Stimulated activated CD8-positive, alpha-beta memory T cell treated with anti-CD3 and anti-CD28 coated beads, Interleukin-12 subunit alpha, Interleukin-12 subunit beta, amount 100 ng/mL, for 1 hour (primary cell): ENCODE results near the gene C1QTNF5.

Source experiments
- DNase-seq: peaks from one replicate; pipeline ENCODE4 v3.0.0-alpha.2; 2020; ENCODE audit warnings: low read depth

Gene C1QTNF5

GRCh38 chr11:119373059-119373920, 32.6 kb upstream of the C1QTNF5 start:
- no peak for DNase-seq

GRCh38 chr11:119372260-119373058, 31.8 kb upstream of the C1QTNF5 start:
- no peak for DNase-seq

- no peak for DNase-seq
Observed at GRCh38 chr11:119371778-119372182, 31.1 kb upstream of the C1QTNF5 start.

- DNase-seq = no peak
Observed at GRCh38 chr11:119371067-119371601, 30.5 kb upstream of the C1QTNF5 start.

- DNase-seq = no peak
Observed at GRCh38 chr11:119370486-119371046, 29.9 kb upstream of the C1QTNF5 start.

- no peak for DNase-seq
Observed at GRCh38 chr11:119369132-119369925, 28.6 kb upstream of the C1QTNF5 start.

GRCh38 chr11:119368121-119369034, 27.7 kb upstream of the C1QTNF5 start:
- DNase-seq = no peak

GRCh38 chr11:119367661-119368120, 27.0 kb upstream of the C1QTNF5 start:
- DNase-seq = no peak

GRCh38 chr11:119366690-119367620, 26.3 kb upstream of the C1QTNF5 start:
- DNase-seq = no peak

GRCh38 chr11:119365071-119365591, 24.4 kb upstream of the C1QTNF5 start:
- DNase-seq = no peak

GRCh38 chr11:119363851-119364590, 23.3 kb upstream of the C1QTNF5 start:
- peak; percentile 22 for DNase-seq

- no peak for DNase-seq
Observed at GRCh38 chr11:119363081-119363850, 22.6 kb upstream of the C1QTNF5 start.

- DNase-seq = no peak
Observed at GRCh38 chr11:119362741-119363080, 22.0 kb upstream of the C1QTNF5 start.

- no peak for DNase-seq
Observed at GRCh38 chr11:119361941-119362725, 21.4 kb upstream of the C1QTNF5 start.

GRCh38 chr11:119361056-119361787, 20.5 kb upstream of the C1QTNF5 start:
- no peak for DNase-seq
